Measurements from ENCODE around the gene S100P. TPM values are rescaled to one million over a fixed set of nuclear protein-coding genes. Genes with fewer than 3 reads are reported as not detected.

Gene S100P
- total and polyA plus RNA-seq, 2 donors (not counting 1 experiment from before 2014, with no cell fraction given), result 0.07 TPM; not detected in 1

GRCh38 chr4:6692806-6693205 is 872 bp upstream of the S100P start:
- no peak overlapping the region for H3K4me3 Mint-ChIP-seq
- Histone ChIP-seq H3K9ac (ENCODE audit: low read length) (no peak overlapping the region), H4K20me1 (ENCODE audit: control insufficient read depth, insufficient read depth, low read length, poor library complexity, severe bottlenecking) (no peaks in the 10 kb centered on the region), H3K79me2 (ENCODE audit: control insufficient read depth, insufficient read depth, low read length) (no peaks in the 10 kb centered on the region), H3K4me2 (replicated peaks; ENCODE audit: low read depth, low read length, poor library complexity, severe bottlenecking) (no peak overlapping the region), H3K4me3 (ENCODE audit: control extremely low read depth in 1 of 5, extremely low read depth in 1 of 5, insufficient read depth in 1 of 5, low read depth in 2 of 5, low read length in 4 of 5) (no peak overlapping the region), H3K27me3 (replicated peaks in 1 of 4; ENCODE audit: control extremely low read depth in 1 of 4, control insufficient read depth in 3 of 4, insufficient read depth in 4 of 4, low read length in 3 of 4) (peaks cover 0 to 21% (median 0%) of the 10 kb centered on the region in 4 experiments), H3K27ac (ENCODE audit: low read length in 2 of 2) (no peak overlapping the region), H3K4me1 (ENCODE audit: control insufficient read depth in 2 of 2, insufficient read depth in 2 of 2, low read length in 2 of 2) (no peaks in the 10 kb centered on the region), H2AFZ (ENCODE audit: insufficient read depth, low read depth, low read length, poor library complexity, severe bottlenecking) (no peak overlapping the region), H3K9me3 (ENCODE audit: control extremely low read depth in 1 of 3, control insufficient read depth in 2 of 3, insufficient read depth in 1 of 3, low read length in 2 of 3) (no peaks in the 10 kb centered on the region), H3K36me3 (replicated peaks in 1 of 2; ENCODE audit: control extremely low read depth in 1 of 2, control insufficient read depth in 1 of 2, extremely low read depth in 1 of 2, insufficient read depth in 2 of 2, low read length in 1 of 2) (peaks cover 0 to 3% of the 10 kb centered on the region in 2 experiments)
- intact Hi-C loops (cut with micrococcal nuclease), result no loop called here
- no peaks in the 10 kb centered on the region for H3K27me3 Mint-ChIP-seq
- H3K4me1 Mint-ChIP-seq, result peaks cover 3% of the 10 kb centered on the region
- CTCF ChIA-PET, result no interaction called here
- H3K9me3 Mint-ChIP-seq (ENCODE audit: insufficient read depth), result no peaks in the 10 kb centered on the region
- H3K27ac Mint-ChIP-seq, result no peak overlapping the region
- 100% methylated on average over 1 of the region's 3 CpGs for WGBS (ENCODE audit: insufficient coverage)
- no peak for TF ChIP-seq EZH2 (IDR thresholded peaks at IDR 0.05; ENCODE audit: borderline replicate concordance, insufficient read depth, low read depth, low read length, poor library complexity, severe bottlenecking)
- TF ChIP-seq, protein P1, sequence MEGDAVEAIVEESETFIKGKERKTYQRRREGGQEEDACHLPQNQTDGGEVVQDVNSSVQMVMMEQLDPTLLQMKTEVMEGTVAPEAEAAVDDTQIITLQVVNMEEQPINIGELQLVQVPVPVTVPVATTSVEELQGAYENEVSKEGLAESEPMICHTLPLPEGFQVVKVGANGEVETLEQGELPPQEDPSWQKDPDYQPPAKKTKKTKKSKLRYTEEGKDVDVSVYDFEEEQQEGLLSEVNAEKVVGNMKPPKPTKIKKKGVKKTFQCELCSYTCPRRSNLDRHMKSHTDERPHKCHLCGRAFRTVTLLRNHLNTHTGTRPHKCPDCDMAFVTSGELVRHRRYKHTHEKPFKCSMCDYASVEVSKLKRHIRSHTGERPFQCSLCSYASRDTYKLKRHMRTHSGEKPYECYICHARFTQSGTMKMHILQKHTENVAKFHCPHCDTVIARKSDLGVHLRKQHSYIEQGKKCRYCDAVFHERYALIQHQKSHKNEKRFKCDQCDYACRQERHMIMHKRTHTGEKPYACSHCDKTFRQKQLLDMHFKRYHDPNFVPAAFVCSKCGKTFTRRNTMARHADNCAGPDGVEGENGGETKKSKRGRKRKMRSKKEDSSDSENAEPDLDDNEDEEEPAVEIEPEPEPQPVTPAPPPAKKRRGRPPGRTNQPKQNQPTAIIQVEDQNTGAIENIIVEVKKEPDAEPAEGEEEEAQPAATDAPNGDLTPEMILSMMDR (IDR thresholded peaks at IDR 0.05), result no peak
- ATAC-seq (ENCODE audit: low read depth), result no peak
- POLR2A ChIA-PET, result no interaction called here
- no peak for DNase-seq

- Mint-ChIP-seq H3K4me3 (no peak overlapping the region), H3K27me3 (no peaks in the 10 kb centered on the region), H3K27ac (no peak overlapping the region), H3K9me3 (ENCODE audit: insufficient read depth) (no peaks in the 10 kb centered on the region), H3K4me1 (peaks cover 3% of the 10 kb centered on the region)
- Histone ChIP-seq H3K9ac (ENCODE audit: low read length) (no peak overlapping the region), H4K20me1 (ENCODE audit: control insufficient read depth, insufficient read depth, low read length, poor library complexity, severe bottlenecking) (no peaks in the 10 kb centered on the region), H3K27ac (ENCODE audit: low read length in 2 of 2) (no peak overlapping the region), H3K79me2 (ENCODE audit: control insufficient read depth, insufficient read depth, low read length) (no peaks in the 10 kb centered on the region), H2AFZ (ENCODE audit: insufficient read depth, low read depth, low read length, poor library complexity, severe bottlenecking) (no peak overlapping the region), H3K27me3 (replicated peaks in 1 of 4; ENCODE audit: control extremely low read depth in 1 of 4, control insufficient read depth in 3 of 4, insufficient read depth in 4 of 4, low read length in 3 of 4) (peaks cover 0 to 9% (median 0%) of the 10 kb centered on the region in 4 experiments), H3K36me3 (replicated peaks in 1 of 2; ENCODE audit: control extremely low read depth in 1 of 2, control insufficient read depth in 1 of 2, extremely low read depth in 1 of 2, insufficient read depth in 2 of 2, low read length in 1 of 2) (peaks cover 0 to 5% of the 10 kb centered on the region in 2 experiments), H3K4me3 (ENCODE audit: control extremely low read depth in 1 of 5, extremely low read depth in 1 of 5, insufficient read depth in 1 of 5, low read depth in 2 of 5, low read length in 4 of 5) (peak overlapping the region in 1 of 5 experiments; percentile 56), H3K9me3 (ENCODE audit: control extremely low read depth in 1 of 3, control insufficient read depth in 2 of 3, insufficient read depth in 1 of 3, low read length in 2 of 3) (no peaks in the 10 kb centered on the region), H3K4me1 (ENCODE audit: control insufficient read depth in 2 of 2, insufficient read depth in 2 of 2, low read length in 2 of 2) (no peaks in the 10 kb centered on the region), H3K4me2 (replicated peaks; ENCODE audit: low read depth, low read length, poor library complexity, severe bottlenecking) (no peak overlapping the region)
- DNase-seq (no peak), ATAC-seq (ENCODE audit: low read depth) (no peak)
- POLR2A ChIA-PET, result no interaction called here
- CTCF ChIA-PET, result interaction anchor here (0.5 kb wide), 1 partner anchor 264 kb away, joined by 4 read pairs; no protein-coding TSS in a partner anchor
- TF ChIP-seq, protein P1 (IDR thresholded peaks at IDR 0.05), result no peak
- TF ChIP-seq EZH2 (IDR thresholded peaks at IDR 0.05; ENCODE audit: borderline replicate concordance, insufficient read depth, low read depth, low read length, poor library complexity, severe bottlenecking), result no peak
- intact Hi-C loops (cut with micrococcal nuclease), result no loop called here
- WGBS (ENCODE audit: insufficient coverage), result 82% methylated on average over 16 of the region's 16 CpGs
Observed at GRCh38 chr4:6694177-6694901, 661 bp downstream of the S100P start.

All from B cell (primary cell).